Tibial nerve (tissue), 3 donors: ENCODE data around the gene CD72.

Experiments
- POLR2A ChIP-seq, 2 donors: fragments of 450-650 bp; IDR thresholded peaks; one replicate each; pipeline ENCODE4 v1.6.1; 2017; ENCODE audit warnings: antibody characterized with exemption in 2 of 2, mild to moderate bottlenecking in 2 of 2, moderate library complexity in 2 of 2
- TF ChIP-seq, protein P1 (sequence below), 5 experiments: fragments of 200-600 bp in 3 of 5; fragments of 450-650 bp in 2 of 5; sonication (generic) in 3 of 5; IDR thresholded peaks; one replicate each; pipeline ENCODE4 v1.5.1; 2016 to 2019; ENCODE audit warnings: antibody characterized with exemption in 5 of 5, mild to moderate bottlenecking in 3 of 5, moderate library complexity in 2 of 5

DNA sequence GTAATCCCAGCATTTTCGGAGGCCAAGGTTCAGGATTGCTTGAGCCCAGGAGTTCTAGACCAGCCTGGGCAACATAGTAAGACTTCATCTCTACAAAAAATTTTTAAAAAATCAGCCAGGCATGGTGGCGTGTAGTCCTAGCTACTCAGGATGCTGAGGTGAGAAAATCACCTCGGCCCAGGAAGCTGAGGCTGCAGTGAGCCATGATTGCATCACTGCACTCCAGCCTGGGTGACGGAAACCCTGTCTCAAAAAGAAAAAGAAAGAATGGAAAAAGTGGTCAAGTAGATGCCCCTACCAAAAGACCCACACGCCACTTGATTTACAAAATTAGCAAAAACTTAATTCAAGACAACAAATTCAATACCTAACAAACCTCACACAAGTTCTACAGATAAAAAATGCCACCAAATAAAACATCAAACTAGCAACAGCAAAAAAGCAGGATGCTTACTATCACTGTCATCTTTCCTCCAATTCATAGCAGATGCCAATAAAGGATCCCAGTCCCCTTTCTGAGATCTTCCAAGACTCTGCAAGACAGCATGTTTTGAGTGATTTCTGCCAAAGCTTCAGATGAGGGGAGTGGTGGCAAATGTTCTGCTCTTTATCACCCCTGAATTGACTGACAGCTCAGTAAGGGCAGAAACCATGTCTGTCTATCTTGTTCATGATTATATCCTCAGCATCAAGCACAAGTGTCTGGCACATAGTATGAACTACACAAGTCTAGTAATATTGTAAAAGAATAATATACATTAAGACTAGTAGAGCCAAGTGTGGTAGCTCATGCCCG, 47.3 kb downstream of the CD72 start:
- TF ChIP-seq, protein P1, sequence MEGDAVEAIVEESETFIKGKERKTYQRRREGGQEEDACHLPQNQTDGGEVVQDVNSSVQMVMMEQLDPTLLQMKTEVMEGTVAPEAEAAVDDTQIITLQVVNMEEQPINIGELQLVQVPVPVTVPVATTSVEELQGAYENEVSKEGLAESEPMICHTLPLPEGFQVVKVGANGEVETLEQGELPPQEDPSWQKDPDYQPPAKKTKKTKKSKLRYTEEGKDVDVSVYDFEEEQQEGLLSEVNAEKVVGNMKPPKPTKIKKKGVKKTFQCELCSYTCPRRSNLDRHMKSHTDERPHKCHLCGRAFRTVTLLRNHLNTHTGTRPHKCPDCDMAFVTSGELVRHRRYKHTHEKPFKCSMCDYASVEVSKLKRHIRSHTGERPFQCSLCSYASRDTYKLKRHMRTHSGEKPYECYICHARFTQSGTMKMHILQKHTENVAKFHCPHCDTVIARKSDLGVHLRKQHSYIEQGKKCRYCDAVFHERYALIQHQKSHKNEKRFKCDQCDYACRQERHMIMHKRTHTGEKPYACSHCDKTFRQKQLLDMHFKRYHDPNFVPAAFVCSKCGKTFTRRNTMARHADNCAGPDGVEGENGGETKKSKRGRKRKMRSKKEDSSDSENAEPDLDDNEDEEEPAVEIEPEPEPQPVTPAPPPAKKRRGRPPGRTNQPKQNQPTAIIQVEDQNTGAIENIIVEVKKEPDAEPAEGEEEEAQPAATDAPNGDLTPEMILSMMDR (IDR thresholded peaks at IDR 0.05) = no peak
- TF ChIP-seq POLR2A (IDR thresholded peaks at IDR 0.05) = no peak
